Glomerular endothelial cell (primary cell): ENCODE measurements around the gene CCL26. TPM values are rescaled to one million over a fixed set of nuclear protein-coding genes. Genes with fewer than 3 reads are reported as not detected.

Experiments
- total RNA-seq: library from RNA; depleted of rRNA; stranded (reverse); fragments of >200 nt; gene quantifications from 2 replicates; pipeline ENCODE4 v1.2.3, GENCODE V29; 2015

The CCL26 gene
- total RNA-seq, 1 donor from 2014 or later = not detected

Other genes with a start within 250 kb of the CCL26 start
- gene HIP1, start 33.3 kb downstream of the CCL26 start, total RNA-seq = 18.7 and 35.5 TPM in 2 replicates
- gene CCL24, start 41.6 kb upstream of the CCL26 start, total RNA-seq = not detected in 2 replicates
- gene RHBDD2, start 106.8 kb upstream of the CCL26 start, total RNA-seq = 44.3 and 49.5 TPM in 2 replicates
- gene POR, start 142.9 kb upstream of the CCL26 start, total RNA-seq = 62.3 and 73.0 TPM in 2 replicates
- 15.7 and 18.6 TPM in 2 replicates for gene TMEM120A, start 222.4 kb upstream of the CCL26 start, total RNA-seq